Measurements from ENCODE around the gene TCP11.

TCP11 gene

DNA sequence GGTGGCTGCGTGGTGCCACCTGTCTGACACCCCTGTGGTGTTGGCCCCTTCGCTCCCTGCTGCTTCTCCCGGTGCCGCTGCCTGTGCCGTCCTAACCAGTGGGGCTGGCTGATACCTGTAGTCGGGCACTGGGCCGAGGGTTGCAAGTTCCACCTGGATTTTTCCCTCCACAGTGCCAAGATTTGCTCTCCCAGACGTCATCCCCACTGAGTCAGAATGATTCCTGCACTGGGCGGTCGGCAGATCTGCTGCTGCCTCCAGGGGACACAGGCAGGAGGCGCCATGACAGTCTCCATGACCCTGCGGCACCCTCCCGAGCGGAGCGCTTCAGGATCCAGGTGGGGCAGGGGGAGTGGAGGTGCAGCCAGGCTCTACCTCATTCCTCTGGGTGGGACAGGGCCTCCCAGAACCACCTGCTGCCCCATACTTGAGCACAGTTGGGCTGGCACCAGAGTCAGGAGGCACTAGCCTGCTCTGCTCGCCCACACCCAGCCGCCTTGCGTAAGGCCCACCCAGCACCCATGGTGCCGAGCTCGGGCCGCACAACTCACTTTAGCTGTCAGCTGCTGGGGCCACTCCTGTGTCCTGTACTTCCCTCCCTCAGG lies 60.2 kb downstream of the TCP11 start:
- DNase-seq (ENCODE audit: low read depth, low spot score), result no peak

DNA sequence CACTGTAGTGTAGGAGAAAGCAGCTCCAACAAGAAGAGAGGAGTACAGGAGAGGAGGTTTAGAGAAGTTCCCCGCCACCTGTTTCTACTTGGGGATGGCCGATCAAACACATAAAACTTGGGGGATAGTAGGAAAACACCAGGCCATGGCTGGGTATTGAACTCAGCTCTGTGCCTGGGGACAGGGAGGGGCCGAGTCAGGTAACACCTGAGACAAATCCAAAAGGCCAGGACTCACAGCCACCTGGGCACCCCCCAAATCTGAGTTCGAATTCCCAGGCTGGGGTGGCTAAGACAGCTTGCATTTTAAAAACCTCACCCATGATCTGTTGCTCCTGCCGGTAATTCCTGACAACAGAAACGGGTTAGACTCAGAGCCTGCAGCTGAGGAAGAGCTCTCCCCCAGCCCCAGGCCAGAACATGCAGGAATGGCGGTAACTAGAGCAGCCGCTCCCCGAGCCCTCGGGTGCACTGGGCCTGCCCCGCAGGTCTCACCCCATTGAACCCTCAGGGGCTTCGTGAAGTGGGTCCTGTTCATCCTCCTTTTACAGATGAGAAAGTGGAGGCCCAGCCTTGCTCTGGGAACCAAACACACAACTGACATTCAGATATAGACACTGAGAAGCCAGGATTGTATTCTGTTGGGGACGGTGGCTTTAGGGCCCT lies 61.0 kb downstream of the TCP11 start:
- no peak for DNase-seq (ENCODE audit: low read depth, low spot score)

DNA sequence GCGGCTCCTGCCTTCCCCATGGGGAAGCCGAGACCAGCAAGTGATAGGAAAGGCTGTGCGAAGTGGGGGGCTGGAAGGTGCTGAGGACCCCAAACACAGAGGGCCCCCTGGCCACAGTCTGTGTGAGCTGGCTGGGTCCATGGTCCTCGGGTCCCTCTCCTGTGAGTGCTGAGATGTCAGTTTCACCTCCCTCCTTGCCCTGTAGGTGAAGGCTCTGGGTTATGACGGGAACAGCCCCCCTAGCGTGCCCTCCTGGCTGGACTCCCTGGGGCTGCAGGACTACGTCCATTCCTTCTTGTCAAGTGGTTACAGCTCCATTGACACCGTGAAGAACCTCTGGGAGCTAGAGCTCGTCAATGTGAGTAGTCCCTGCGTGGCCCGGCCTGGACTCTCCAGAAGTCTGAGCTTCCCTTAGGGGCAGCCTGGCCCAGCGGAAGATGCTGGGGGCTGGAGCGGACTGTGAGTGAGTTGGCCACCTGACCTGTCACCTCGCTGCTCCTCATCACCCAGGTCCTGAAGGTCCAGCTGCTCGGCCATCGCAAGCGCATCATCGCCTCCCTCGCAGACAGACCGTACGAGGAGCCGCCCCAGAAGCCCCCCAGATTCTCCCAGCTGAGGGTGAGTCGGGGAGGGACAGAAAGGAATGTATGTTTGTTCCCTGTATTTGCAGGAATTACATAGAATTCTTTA lies 61.7 kb downstream of the TCP11 start:
- no peak for DNase-seq (ENCODE audit: low read depth, low spot score)

DNA sequence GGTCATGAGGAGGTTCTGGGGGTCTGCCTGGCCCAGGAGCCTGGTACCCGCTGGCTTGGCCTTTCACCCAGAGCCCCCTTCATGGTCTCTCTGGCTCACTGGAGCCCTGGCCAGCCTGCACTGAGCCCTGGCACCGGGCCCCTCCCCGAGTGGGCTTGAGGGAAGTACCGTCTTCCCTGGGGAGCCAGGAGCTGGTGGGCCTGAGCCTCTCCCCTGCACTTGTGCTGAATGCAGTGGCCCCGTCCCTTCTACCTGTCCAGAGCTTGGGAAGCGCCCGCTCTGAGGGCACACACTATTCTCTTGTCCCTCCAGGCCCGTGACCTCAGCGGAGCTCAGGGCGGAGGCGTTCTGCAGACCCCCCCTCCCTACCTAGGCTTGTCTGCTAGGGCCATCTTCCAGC lies 62.2 kb downstream of the TCP11 start:
- DNase-seq (ENCODE audit: low read depth, low spot score), result no peak

DNA sequence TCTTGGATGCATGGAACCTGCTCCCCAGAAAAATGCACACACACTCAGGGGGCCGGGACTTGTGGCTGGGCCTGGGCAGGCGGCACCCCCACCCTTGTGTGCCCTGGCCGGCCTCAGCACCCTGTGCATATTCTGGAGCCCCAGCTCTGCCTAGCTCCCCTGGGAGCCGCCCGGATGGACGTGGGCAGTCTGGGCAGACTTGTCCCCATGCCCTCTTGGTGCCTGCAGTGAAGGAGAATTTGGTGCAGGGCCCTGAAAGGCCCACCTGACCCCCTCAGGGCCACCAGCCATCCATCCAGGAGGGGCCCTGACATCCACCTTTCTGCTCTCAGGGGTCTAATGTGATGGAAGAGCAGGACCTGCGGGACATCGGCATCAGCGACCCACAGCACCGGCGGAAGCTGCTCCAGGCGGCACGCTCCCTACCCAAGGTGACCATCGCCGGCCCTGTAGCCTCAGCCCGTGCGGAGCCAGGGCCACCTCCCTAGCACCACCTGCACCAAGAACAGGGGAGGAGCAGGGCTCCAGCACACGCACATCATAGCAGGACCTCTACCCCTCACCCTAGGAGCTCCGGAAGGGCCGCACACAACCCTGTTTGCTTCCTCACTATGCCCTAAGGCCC lies 62.8 kb downstream of the TCP11 start:
- no peak for DNase-seq (ENCODE audit: low read depth, low spot score)

DNA sequence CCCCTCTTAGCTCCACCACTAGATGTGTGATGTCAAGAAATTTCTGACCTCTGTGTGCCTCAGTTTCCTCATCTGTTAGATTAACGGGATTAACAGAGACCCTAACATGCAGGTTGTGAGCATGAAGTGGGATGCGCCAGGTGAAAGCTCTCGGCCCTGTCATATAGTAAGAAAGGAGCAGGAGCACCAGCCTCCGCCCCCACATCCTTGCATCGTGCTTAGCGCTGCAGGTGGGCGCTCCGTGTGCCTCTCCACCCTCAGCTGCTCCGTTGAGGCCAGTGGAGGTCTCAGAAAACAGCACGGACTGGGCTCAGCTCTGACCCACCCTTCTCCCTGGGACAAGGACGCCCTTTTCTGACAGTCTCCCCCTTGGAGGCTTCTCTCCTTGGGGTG lies 63.4 kb downstream of the TCP11 start:
- no peak for DNase-seq (ENCODE audit: low read depth, low spot score)

DNA sequence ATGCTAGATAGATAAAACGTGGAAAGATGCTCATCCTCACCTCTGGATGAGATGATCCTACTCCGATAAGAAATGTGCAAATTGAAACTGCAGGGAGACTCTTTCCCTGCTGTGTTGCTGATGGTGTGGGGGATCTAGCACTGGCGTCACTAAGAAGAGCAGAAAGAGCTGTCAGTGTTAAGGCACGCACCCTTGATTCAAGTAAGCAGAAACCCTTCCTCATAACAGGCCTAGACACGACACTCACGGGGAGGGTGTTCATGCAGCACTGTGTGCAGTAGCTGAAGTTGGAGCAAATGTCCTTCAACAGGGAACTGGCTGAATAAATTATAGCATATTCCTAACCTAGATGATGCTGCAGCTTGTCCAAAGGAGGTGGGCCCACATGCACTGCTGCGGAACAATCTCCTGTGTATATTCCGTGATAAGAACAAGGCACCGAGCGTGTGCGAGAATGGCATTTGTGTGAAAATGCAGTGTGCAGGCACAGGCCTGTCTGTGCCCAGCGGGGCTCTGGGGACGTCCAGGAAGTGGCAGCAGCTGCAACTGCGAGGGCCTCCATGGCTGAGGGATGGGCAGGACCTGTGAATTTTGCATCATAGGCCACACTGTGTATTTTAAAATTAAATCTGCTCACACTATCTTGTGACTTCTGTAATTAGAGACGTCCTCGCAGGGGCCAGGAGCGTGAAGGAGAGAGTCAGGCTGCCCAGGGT lies 64.0 kb downstream of the TCP11 start:
- no peak for DNase-seq (ENCODE audit: low read depth, low spot score)

DNA sequence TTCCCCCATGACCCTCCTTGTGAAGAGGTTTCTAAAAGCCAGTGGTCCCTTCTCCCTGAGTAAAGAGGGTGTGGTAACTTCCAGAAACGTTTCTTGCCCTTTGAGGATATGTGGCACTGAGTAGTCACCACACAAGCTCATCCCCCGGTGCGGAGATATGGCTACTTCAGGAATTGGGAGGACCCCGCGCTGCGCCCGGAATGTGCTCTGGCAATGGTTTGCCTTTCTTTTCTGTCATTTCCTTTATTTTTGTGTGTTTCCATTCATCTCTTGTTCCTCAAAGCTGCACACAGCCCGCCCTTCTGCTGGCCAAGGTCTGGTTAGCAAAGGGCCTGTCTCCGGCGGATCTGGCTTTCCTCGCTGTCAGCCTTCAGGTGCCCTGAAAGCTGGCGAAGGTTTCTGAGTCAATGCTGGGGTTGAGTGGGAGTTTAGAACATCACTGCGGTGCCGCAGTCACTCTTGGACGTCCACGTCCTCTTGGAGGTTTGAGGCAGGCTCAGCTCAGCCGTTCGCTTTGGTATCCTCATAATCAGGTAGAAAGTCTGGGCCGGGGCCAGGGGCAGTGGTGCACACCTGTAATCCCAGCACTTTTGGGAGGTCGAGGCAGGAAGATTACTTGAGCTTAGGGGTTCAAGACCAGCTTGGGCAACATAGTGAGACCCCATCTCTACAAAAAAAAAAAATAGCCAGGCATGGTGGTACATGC lies 67.2 kb downstream of the TCP11 start:
- no peak for DNase-seq (ENCODE audit: low read depth, low spot score)

DNA sequence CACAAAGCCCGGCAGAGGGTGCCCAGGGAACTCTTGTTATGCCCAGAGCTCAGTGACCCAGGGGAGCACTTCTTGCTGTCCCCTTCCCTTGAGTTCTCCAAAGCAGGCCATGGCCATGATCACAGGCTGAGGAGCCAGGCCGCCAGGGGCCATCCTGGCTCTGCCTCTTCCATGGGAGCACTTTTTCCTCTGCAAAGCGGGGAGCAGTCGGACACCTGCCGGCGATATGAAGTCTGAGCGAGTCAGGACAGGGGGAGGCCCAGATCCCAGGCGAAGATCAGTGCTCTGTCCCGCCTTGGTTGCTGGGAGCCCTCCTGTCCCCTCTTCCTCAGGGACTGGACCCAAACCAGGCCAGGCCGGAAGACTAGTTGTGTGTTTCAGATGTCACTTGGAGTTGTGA lies 67.9 kb downstream of the TCP11 start:
- no peak for DNase-seq (ENCODE audit: low read depth, low spot score)

DNA sequence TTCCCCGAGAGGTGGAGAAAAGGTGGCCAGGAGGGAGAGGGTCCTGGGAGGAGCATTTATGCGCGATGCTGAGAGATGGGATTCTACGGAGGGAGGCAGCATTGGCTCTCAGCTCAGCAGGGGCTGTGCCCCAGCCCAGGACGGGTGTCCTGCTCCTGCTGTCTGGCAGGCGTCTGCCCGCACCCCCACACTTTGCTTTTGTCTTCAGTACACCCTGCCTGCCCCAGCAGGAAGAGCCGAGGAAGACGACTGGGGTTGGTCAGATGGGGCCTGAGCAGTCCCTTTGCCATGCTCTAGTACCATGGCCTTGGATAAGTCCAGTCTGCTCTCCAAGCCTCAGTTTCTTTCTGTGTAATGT lies 68.5 kb downstream of the TCP11 start:
- no peak for DNase-seq (ENCODE audit: low read depth, low spot score)

DNA sequence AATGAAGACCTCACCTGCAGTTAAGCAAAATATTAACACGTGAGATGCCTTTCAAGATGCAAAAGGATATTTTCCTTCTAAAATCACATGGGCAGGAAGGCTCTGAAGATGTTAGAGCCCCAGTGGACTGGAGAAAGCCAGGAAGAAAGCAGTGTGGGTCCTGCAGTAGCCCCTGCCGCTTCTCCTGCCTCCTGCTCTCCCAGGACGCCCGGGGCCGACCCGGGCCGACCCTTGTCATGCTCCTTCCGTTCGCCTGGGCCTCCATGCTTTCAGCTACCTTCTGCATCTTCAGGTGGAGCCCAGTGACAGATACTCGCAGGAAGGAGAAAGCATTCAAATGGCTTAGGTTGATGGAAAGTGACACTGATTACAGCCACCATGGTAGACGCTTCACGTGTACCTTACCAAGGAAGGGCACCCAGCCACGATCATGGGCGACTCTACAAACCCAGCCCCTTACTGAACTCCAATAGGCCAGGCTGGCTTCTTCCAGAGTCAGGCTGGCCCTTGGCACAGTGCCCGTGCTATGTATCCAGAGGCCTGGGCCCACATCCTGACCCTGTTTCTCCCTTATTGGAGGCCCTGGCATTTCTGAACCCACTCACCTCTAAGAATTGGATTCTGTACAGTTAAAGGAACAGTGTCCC lies 69.0 kb downstream of the TCP11 start:
- DNase-seq (ENCODE audit: low read depth, low spot score), result no peak

DNA sequence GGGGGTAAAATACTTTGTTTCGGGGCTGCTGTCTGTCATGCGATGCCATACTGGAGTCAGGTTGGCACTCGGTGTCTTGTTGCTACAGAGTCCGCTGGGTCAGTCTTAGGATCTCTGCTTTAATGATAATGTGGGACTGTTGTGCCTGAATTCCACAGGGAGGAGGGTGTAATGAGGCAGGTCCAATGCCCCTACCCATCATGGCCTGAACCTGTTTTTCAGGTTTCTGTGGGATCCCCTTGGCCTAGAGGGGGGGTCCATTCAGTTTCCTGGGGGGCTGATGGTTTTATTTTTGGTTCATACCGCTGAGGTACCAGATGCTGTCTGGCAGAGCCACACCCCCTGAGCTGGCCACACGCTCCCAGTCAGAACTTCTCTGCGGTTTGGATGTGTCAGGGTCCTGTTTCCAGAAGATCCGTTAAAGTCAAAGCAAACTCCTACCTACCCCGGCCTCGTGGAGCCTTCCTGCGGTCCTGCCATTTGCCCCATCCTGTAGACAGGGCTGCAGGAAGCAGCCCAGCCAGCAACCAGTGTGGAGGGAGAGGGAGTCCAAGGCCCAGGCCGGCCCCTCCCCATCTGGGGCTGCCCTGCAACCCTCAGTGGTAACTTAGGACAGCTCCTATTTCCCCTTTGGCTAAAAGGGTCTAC lies 69.7 kb downstream of the TCP11 start:
- DNase-seq (ENCODE audit: low read depth, low spot score), result no peak

DNA sequence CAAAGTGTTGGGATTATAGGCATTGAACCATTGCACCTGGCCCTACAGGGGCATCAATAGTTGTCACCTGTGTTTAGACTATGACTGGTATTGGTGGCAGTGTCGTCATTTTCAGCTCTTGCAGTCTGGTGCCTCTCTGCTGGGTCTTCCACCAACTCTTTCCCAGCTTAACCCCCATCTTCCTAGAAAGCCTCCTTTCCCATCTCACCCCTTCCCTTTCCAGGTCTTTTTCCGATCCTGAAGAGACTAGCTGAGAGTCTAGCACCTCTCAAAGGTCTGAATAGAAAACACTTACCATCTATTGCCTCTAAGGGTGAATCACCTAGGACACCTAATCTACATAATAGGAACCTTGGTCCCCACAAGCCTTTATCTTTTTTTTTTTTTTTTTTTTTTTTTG lies 71.0 kb downstream of the TCP11 start:
- no peak for DNase-seq (ENCODE audit: low read depth, low spot score)

DNA sequence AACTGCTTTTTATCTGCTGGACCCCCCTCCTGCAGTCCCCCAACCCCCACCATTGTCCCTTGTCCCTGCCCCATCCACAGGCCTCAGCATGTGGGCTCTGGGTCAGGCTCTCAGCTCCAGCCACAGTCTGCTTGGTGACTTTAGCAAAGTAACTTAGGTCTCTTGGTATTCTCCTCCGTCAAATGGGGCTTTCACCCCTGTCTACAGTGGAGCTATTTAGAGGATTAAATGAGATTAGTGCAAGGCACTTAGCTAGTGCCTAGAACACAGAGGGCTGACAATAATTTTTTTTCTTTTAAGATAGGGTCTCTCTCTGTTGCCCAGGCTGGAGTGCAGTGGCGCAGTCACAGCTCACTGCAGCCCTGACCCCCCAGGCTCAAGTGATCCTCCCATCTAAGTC lies 71.9 kb downstream of the TCP11 start:
- no peak for DNase-seq (ENCODE audit: low read depth, low spot score)

DNA sequence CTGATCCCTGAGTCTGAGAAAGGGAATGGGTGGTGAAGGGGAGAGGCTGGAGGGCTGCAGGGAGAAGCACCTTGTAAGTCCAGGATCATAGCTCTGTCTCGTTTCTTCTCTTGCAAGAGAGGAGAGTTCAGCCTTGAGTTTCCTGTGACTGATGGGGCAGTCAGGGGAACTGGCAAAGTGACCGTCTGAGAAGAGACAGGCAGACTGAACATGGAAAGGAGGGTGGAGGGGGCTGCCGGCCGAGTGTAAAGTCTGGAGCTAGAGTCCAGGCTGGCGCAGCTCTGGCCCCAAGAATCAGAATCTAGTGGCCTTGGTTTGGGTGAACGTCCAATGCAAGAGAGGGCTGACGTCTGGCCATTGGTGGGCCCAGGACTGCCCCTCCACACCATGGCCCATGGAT lies 72.5 kb downstream of the TCP11 start:
- no peak for DNase-seq (ENCODE audit: low read depth, low spot score)

DNA sequence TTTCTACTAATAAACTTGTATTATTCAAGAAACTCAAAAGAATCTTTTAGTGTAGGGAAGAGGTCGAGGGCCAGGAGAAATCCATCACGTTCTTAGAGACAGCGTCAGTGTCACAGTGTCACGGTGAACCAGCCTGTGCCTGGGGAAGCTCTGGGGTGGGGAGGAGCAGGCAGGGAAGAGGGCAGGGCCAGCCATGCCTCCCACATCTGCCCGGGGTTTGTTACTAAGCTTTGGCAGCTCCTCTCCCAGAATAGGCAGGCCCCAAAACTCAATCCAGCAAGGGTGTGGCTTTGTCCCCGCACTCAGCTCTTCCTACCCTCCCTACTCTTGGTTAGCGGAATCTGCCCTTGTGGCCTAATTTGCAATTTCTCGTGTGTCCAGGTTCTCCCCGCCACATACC lies 72.9 kb downstream of the TCP11 start:
- DNase-seq (ENCODE audit: low read depth, low spot score), result no peak
